Vagina (tissue), 2 donors: ENCODE results near the gene PTPN1. TPM values are rescaled to one million over a fixed set of nuclear protein-coding genes. Genes with fewer than 3 reads are reported as not detected.

Source experiments
- DNase-seq, 2 donors: peaks; one replicate each; pipeline ENCODE4 v3.0.0-alpha.2; 2017; ENCODE audit errors: extremely low spot score in 2 of 2
- H3K27ac ChIP-seq: fragments of 200-600 bp; sonication (generic); one replicate; pipeline ENCODE4 v1.5.1; 2019
- H3K27me3 ChIP-seq: fragments of 200-600 bp; sonication (generic); one replicate; pipeline ENCODE4 v1.5.1; 2019
- H3K36me3 ChIP-seq, 2 donors: fragments of 200-600 bp; sonication (generic); one replicate each; pipeline ENCODE4 v1.5.1; 2017 to 2019
- H3K4me1 ChIP-seq: fragments of 200-600 bp; sonication (generic); one replicate; pipeline ENCODE4 v1.5.1; 2019
- H3K4me3 ChIP-seq, 2 donors: fragments of 200-600 bp; sonication (generic); 1 replicate in 1 of 2; 2 replicates in 1 of 2; pipeline ENCODE4 v1.5.1; 2016 to 2019
- H3K9me3 ChIP-seq: fragments of 200-600 bp; sonication (generic); one replicate; pipeline ENCODE4 v1.5.1; 2019
- POLR2A ChIP-seq, 2 donors: fragments of 450-650 bp; IDR thresholded peaks; one replicate each; pipeline ENCODE4 v1.6.1; 2017; ENCODE audit warnings: antibody characterized with exemption in 2 of 2, mild to moderate bottlenecking in 2 of 2, moderate library complexity in 2 of 2
- POLR2AphosphoS5 ChIP-seq, 2 donors: sonication (generic); formaldehyde crosslinking; IDR thresholded peaks; one replicate each; pipeline ENCODE4 v1.9.0; 2017; ENCODE audit warnings: antibody characterized with exemption in 2 of 2, mild to moderate bottlenecking in 2 of 2, low read depth in 1 of 2; ENCODE audit not compliant: insufficient read depth in 1 of 2
- intact Hi-C: fragments of 100-400 bp; cut with DNase I; formaldehyde crosslinking; loops from one replicate; pipeline ENCODE4 v1.15.1; 2023
- total RNA-seq: library from RNA; depleted of rRNA; stranded (reverse); fragments of >200 nt; gene quantifications from one replicate; pipeline ENCODE4 v1.2.3, GENCODE V29; 2016
- TF ChIP-seq, protein P1 (sequence below), 3 experiments: fragments of 450-650 bp in 2 of 3; fragments of 200-600 bp in 1 of 3; sonication (generic) in 1 of 3; IDR thresholded peaks; one replicate each; pipeline ENCODE4 v1.5.1; 2017 to 2019; ENCODE audit warnings: antibody characterized with exemption in 3 of 3, mild to moderate bottlenecking in 2 of 3, moderate library complexity in 2 of 3

The PTPN1 gene
- total RNA-seq, 1 donor from 2014 or later, result 25.3 TPM

DNA sequence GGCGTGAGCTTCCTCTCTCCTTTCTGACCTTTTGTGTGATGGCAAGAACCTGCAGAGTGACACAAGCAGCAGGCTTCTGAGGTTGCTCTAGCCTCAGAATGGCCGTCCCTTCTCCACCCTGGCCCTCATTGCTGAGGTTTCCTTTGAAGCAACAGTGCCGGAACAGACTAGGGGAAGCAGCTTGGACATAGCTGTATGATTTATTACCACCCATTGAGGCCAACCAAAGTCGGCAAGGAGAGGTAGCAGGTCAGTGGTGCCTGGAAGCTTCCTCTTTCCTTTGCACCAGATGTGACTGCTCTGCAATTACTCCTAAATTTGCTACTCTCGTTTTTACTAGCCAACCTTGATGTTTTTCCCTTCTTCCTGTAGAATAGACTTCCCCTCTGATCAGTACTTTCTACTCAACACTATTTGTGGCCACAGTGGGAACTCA, 31.4 kb downstream of the PTPN1 start:
- intact Hi-C loops, result no loop called here
- Histone ChIP-seq H3K27ac (no peak overlapping the region), H3K4me3 (no peak overlapping the region), H3K4me1 (peaks cover 79% of the 10 kb centered on the region), H3K27me3 (no peaks in the 10 kb centered on the region), H3K9me3 (no peaks in the 10 kb centered on the region), H3K36me3 (no peaks in the 10 kb centered on the region)
- no peak for DNase-seq
- TF ChIP-seq POLR2A (IDR thresholded peaks at IDR 0.05) (no peak), POLR2AphosphoS5 (IDR thresholded peaks at IDR 0.05; ENCODE audit: insufficient read depth in 1 of 2, low read depth in 1 of 2) (no peak)
- TF ChIP-seq, protein P1, sequence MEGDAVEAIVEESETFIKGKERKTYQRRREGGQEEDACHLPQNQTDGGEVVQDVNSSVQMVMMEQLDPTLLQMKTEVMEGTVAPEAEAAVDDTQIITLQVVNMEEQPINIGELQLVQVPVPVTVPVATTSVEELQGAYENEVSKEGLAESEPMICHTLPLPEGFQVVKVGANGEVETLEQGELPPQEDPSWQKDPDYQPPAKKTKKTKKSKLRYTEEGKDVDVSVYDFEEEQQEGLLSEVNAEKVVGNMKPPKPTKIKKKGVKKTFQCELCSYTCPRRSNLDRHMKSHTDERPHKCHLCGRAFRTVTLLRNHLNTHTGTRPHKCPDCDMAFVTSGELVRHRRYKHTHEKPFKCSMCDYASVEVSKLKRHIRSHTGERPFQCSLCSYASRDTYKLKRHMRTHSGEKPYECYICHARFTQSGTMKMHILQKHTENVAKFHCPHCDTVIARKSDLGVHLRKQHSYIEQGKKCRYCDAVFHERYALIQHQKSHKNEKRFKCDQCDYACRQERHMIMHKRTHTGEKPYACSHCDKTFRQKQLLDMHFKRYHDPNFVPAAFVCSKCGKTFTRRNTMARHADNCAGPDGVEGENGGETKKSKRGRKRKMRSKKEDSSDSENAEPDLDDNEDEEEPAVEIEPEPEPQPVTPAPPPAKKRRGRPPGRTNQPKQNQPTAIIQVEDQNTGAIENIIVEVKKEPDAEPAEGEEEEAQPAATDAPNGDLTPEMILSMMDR (IDR thresholded peaks at IDR 0.05), result no peak

DNA sequence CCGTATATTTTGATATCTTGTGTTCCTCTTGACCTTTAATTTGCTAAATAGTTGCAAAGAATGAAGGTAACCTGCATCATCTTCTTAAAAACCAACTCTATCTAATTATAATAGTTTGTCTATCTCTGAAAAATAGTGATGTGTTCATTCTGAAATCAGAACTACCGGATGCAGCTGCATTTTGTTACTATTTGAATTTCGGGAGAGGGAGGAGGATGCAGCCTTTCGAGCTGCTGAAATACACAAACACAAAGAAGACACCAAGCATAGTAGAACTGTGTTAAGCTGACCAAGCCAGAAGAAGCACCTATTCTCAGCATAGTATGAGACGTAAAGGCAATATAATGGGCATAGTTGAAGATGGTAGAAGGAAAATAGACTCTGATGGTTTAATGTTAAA, 33.1 kb downstream of the PTPN1 start:
- TF ChIP-seq, protein P1 (IDR thresholded peaks at IDR 0.05), result no peak
- TF ChIP-seq POLR2A (IDR thresholded peaks at IDR 0.05), result no peak
- no peak for TF ChIP-seq POLR2AphosphoS5 (IDR thresholded peaks at IDR 0.05; ENCODE audit: insufficient read depth in 1 of 2, low read depth in 1 of 2)
- H3K36me3 ChIP-seq, result no peaks in the 10 kb centered on the region
- intact Hi-C loops, result no loop called here
- DNase-seq, result no peak
- H3K27me3 ChIP-seq, result no peaks in the 10 kb centered on the region
- H3K9me3 ChIP-seq, result no peaks in the 10 kb centered on the region
- H3K4me1 ChIP-seq, result peaks cover 81% of the 10 kb centered on the region
- H3K27ac ChIP-seq, result no peak overlapping the region
- H3K4me3 ChIP-seq, result no peak overlapping the region

DNA sequence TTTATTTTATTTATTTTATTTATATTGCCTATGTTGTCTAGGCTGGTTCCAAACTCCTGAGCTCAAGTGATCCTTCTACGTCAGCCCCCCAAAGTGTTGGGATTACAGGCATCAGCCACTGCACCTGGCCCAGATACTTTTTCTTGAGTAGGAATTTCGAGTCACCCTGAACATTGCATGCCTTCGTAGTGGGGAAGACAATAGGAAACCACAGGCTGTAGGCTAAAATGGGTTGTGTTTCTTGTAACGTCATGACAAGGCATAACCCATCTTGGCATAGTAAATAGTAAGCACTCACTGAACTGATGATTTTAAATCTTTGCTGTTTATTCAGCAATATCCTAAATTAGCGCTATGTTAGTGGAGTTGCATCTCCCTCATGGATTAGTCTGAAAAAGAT, 34.9 kb downstream of the PTPN1 start:
- peaks cover 88% of the 10 kb centered on the region for H3K4me1 ChIP-seq
- intact Hi-C loops, result no loop called here
- TF ChIP-seq, protein P1 (IDR thresholded peaks at IDR 0.05), result no peak
- TF ChIP-seq POLR2AphosphoS5 (IDR thresholded peaks at IDR 0.05; ENCODE audit: insufficient read depth in 1 of 2, low read depth in 1 of 2), result no peak
- TF ChIP-seq POLR2A (IDR thresholded peaks at IDR 0.05), result no peak
- H3K36me3 ChIP-seq, result no peaks in the 10 kb centered on the region
- no peak for DNase-seq
- no peaks in the 10 kb centered on the region for H3K9me3 ChIP-seq
- H3K4me3 ChIP-seq, result no peak overlapping the region
- no peaks in the 10 kb centered on the region for H3K27me3 ChIP-seq
- no peak overlapping the region for H3K27ac ChIP-seq

DNA sequence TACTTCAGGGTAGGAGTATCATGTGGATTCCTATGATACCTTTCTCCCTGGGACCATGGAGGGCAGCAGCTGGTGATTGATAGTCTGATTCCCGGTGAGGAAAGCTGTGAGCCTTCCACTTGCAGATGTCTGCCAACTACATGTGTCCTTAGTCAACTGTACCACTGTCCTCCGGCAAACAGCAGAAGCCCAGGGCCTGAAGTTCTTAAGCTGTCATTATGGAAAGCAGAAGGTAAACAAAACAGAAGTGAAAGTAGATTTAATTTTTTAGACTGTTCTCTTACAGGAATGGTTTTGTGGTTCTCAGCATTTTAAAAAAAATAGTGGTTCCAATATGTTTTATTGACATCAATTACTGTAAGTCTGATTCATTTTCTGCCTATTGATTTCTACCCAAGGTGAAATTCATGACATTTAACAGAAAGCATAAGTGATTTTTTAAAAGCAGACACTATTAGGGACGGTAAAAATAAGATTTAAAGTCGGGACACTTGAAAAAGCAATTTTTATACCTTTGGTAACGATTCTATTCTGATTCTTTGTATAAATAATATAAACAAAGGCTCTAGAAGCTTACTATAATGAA, 36.6 kb downstream of the PTPN1 start:
- intact Hi-C loops, result no loop called here
- H3K27ac ChIP-seq, result no peak overlapping the region
- TF ChIP-seq POLR2AphosphoS5 (IDR thresholded peaks at IDR 0.05; ENCODE audit: insufficient read depth in 1 of 2, low read depth in 1 of 2) (no peak), POLR2A (IDR thresholded peaks at IDR 0.05) (no peak)
- TF ChIP-seq, protein P1 (IDR thresholded peaks at IDR 0.05), result no peak
- no peak for DNase-seq
- no peaks in the 10 kb centered on the region for H3K9me3 ChIP-seq
- H3K4me1 ChIP-seq, result peaks cover 81% of the 10 kb centered on the region
- H3K27me3 ChIP-seq, result no peaks in the 10 kb centered on the region
- no peaks in the 10 kb centered on the region for H3K36me3 ChIP-seq
- H3K4me3 ChIP-seq, result no peak overlapping the region

DNA sequence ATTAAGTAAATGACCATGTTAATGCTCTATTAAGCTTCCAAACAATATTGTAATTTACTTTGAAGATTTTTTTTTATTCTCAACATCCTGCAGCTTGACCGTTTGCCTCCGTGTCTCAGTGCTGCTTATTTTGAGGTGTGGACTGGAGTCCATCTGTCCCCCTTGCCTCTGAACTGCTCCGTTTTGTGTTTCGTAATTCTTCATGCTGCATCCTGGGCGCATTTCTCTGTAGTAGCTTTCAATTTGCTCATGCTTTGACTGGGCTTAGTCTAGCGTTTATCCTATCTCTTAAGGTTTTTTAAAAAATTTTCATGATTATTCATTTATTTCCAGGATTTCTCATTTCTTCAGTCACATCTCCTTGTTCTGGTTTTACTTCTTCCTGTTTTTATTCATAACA, 37.8 kb downstream of the PTPN1 start:
- H3K27ac ChIP-seq, result no peak overlapping the region
- H3K4me3 ChIP-seq, result no peak overlapping the region
- TF ChIP-seq POLR2A (IDR thresholded peaks at IDR 0.05) (no peak), POLR2AphosphoS5 (IDR thresholded peaks at IDR 0.05; ENCODE audit: insufficient read depth in 1 of 2, low read depth in 1 of 2) (no peak)
- TF ChIP-seq, protein P1 (IDR thresholded peaks at IDR 0.05), result no peak
- H3K9me3 ChIP-seq, result no peaks in the 10 kb centered on the region
- DNase-seq, result no peak
- intact Hi-C loops, result no loop called here
- no peaks in the 10 kb centered on the region for H3K36me3 ChIP-seq
- H3K27me3 ChIP-seq, result no peaks in the 10 kb centered on the region
- H3K4me1 ChIP-seq, result peaks cover 75% of the 10 kb centered on the region
